AG09309 (cell line): ENCODE data around the gene CCDC63.

Experiments used
- DNase-seq: peaks from one replicate; pipeline ENCODE4 v3.0.0-alpha.2; 2010; ENCODE audit warnings: low read depth
- H3K4me3 ChIP-seq: 2 replicates; pipeline ENCODE4 v1.5.1; 2011; ENCODE audit warnings: mild to moderate bottlenecking, low read depth, low read length, moderate library complexity; ENCODE audit not compliant: control insufficient read depth
- TF ChIP-seq, protein P1 (sequence below): IDR thresholded peaks from 2 replicates; pipeline ENCODE4 v1.5.1; 2011; ENCODE audit warnings: mild to moderate bottlenecking, low read depth, low read length, inconsistent platforms; ENCODE audit not compliant: insufficient read depth, control insufficient read depth; ENCODE audit errors: missing control alignments

CCDC63 gene

DNA sequence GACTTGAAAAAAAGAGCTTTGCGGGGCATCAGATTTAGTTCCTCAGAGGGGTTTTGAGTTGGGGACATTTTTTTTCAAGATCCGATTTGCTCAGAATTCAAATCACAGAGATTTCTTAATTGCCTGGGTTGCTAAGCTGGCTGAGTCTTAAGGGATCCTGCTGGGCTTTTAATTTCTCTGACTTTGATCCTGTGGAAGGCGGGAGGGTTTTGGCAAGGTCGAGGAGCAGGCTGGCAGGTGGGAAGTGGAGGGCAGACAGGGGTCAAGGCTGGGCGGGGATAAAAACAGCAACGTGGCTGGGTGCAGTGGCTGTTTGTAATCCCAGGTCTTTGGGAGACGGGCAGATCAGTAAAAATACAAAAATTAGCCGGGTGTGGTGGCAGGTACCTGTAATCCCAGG is 33.5 kb upstream of the CCDC63 start:
- no peak for DNase-seq
- TF ChIP-seq, protein P1, sequence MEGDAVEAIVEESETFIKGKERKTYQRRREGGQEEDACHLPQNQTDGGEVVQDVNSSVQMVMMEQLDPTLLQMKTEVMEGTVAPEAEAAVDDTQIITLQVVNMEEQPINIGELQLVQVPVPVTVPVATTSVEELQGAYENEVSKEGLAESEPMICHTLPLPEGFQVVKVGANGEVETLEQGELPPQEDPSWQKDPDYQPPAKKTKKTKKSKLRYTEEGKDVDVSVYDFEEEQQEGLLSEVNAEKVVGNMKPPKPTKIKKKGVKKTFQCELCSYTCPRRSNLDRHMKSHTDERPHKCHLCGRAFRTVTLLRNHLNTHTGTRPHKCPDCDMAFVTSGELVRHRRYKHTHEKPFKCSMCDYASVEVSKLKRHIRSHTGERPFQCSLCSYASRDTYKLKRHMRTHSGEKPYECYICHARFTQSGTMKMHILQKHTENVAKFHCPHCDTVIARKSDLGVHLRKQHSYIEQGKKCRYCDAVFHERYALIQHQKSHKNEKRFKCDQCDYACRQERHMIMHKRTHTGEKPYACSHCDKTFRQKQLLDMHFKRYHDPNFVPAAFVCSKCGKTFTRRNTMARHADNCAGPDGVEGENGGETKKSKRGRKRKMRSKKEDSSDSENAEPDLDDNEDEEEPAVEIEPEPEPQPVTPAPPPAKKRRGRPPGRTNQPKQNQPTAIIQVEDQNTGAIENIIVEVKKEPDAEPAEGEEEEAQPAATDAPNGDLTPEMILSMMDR, result no peak
- H3K4me3 ChIP-seq, result no peak overlapping the region

DNA sequence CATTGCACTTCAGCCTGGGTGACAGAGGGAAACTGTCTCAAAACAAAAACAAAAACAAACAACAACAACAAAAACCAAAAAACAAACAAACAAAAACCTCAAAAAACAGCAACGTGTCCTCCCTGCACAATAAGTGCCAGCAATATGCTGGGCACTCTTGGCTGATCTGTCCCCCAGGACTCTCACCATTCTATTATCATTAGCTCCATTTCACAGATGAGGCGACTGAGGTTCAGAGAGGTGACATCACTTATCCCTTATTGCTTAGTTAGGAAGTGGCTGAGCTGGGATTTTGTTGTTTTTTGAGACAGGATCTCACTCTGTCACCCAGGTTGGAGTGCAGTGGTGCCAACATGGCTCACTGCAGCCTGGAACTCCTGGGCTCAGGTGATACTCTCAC is 33.0 kb upstream of the CCDC63 start:
- no peak for DNase-seq
- H3K4me3 ChIP-seq, result no peak overlapping the region
- TF ChIP-seq, protein P1, result no peak

DNA sequence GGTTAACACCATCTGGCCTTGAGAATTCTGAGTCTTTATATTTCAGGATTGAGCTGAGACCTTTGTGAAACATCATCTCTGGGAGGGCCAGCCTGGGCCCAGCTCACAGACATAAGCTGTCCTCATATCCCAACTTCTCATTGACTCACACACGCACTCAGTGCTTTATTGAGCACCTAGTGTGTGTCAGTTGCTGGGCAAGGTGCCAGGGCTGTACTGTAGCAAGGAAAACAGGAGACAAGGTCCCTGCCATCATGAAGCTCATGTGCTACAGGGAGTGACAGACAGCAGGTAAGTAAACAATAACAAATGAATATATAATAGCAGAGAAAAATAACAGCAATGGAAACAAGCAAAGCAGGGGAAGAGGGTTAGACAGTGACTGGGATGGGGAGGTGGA is 30.5 kb upstream of the CCDC63 start:
- DNase-seq, result no peak
- TF ChIP-seq, protein P1, result no peak
- H3K4me3 ChIP-seq, result no peak overlapping the region

DNA sequence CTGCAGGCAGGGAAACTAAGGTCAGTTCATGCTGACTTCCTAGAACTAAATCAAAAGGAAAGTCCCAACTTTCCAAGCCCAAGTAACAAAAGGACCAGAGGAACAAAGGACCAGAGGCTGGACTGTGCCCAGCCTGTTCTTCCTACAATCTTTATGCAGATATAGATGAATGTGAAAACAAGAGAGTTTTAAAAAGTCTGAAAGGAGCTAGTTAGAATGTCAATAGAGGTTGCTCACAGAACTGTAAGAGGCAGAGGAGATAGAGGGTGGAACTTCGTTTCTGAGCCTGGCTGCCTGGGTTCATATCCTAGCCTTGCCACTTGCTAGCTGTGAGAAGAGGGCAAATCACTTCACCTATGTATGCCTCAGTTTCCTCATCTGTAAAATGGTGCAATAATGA is 30.0 kb upstream of the CCDC63 start:
- TF ChIP-seq, protein P1, result no peak
- no peak for DNase-seq
- H3K4me3 ChIP-seq, result no peak overlapping the region

DNA sequence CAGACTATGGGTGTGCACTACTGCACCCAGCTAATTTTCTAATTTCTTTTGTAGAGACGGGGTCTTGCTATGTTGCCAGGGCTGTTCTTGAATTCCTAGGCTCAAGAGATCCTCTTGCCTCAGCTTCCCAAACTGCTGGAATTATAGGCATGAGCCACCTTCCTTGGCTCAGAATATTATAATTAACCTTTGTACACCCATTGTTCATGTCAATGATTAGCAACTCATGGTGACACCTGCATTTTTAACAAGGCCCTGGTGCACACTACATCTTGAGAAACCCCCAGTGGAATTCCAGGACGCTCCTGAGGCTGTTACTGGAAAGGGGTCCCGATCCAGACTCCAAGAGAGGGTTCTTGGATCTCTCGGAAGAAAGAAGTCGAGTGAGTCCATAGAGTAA is 28.3 kb upstream of the CCDC63 start:
- H3K4me3 ChIP-seq, result no peak overlapping the region
- TF ChIP-seq, protein P1, result no peak
- no peak for DNase-seq

DNA sequence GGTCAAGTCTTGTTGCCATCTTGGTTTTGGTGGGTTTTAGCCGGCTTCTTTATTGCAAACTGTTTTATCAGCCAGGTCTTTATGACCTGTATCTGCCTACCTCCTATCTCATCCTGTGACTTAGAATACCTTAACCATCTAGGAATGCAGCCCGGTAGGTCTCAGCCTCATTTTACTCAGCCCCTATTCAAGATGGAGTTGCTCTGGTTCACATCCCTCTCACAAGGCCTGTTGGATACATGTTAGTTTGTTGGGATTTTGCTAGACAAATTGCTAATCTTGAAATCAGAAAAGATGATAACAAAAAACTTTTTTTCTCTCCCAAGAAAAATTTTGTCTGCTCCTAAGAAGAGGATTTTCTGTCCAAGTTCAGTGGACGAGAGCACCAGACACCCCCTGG is 27.6 kb upstream of the CCDC63 start:
- DNase-seq, result no peak
- H3K4me3 ChIP-seq, result no peak overlapping the region
- TF ChIP-seq, protein P1, result no peak

DNA sequence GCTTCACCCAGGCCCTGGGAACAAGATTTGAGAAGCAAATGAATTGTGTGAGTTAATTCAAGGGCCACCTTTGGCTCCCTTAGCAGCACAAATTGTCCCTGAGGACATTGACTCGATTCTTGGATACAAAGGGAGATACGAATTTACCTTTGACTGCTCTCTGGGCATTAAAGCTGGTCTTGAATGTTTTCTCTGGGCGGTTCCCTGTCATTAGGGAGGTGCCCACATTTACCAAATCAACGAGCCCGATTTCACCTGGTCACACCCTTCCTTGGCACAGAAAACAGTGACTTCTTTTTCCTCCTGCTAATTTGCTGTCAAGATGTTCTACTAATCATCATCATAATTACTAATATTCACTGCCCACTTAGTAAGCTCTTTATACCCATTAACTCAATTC is 27.1 kb upstream of the CCDC63 start:
- TF ChIP-seq, protein P1, result no peak
- DNase-seq, result no peak
- no peak overlapping the region for H3K4me3 ChIP-seq
